ENCODE data around the gene PRSS22. TPM values are rescaled to one million over a fixed set of nuclear protein-coding genes. Genes with fewer than 3 reads are reported as not detected.

The PRSS22 gene
- total and polyA plus RNA-seq, 10 of the 15 experiments (the other 5 are each of a cell fraction or from before 2014, with no cell fraction given): not detected

DNA sequence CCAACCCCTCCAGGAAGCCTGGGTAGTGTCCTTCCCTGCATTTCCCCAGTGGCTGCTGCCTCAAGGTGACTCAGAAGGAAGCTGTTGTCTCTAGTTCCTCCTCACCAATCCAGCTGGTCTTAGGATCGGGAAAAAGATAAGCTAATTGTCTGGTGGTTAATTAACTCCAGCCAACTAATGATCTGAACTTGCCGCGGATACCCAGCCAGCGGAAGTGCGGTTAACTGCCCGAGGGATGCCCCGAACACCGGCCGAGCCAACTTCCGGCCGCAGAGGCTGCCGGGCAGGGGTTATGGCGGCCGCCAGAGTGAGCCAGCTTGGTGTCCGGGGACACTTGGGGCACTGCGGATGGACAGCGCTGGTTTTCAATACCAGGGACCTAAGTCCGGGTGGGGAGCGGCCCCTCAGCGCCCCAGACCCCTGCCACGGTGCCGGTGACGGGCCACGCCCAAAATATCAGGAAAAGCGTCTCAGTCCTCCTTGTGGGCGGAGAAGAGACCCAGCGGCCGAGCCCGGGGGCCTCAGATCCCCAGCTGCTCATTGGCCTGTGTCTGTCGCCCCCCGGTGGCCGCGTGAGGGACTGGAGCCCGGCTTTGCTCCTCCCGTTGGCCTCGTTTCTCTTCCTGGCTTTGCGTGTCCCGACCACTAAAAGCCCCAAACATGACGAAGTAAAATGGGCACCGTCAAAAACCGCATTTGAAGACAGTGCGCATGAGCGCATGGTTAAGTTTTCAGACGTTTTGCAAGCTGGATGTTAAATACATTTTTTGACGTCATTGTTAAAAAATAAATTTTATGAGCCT lies 10.2 kb upstream of the PRSS22 start (continued):
- TF ChIP-seq, protein P1, sequence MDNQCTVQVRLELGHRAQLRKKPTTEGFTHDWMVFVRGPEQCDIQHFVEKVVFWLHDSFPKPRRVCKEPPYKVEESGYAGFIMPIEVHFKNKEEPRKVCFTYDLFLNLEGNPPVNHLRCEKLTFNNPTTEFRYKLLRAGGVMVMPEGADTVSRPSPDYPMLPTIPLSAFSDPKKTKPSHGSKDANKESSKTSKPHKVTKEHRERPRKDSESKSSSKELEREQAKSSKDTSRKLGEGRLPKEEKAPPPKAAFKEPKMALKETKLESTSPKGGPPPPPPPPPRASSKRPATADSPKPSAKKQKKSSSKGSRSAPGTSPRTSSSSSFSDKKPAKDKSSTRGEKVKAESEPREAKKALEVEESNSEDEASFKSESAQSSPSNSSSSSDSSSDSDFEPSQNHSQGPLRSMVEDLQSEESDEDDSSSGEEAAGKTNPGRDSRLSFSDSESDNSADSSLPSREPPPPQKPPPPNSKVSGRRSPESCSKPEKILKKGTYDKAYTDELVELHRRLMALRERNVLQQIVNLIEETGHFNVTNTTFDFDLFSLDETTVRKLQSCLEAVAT (IDR thresholded peaks at IDR 0.05): peak; percentile 68; the same call in 1 of the 2 replicates
- TF ChIP-seq, protein P2, sequence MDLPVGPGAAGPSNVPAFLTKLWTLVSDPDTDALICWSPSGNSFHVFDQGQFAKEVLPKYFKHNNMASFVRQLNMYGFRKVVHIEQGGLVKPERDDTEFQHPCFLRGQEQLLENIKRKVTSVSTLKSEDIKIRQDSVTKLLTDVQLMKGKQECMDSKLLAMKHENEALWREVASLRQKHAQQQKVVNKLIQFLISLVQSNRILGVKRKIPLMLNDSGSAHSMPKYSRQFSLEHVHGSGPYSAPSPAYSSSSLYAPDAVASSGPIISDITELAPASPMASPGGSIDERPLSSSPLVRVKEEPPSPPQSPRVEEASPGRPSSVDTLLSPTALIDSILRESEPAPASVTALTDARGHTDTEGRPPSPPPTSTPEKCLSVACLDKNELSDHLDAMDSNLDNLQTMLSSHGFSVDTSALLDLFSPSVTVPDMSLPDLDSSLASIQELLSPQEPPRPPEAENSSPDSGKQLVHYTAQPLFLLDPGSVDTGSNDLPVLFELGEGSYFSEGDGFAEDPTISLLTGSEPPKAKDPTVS (IDR thresholded peaks at IDR 0.05; ENCODE audit: low read depth, low read length): no peak
- TF ChIP-seq NR2C1 (IDR thresholded peaks at IDR 0.05) (peak; percentile 49), TCF3 (IDR thresholded peaks at IDR 0.05; ENCODE audit: borderline replicate concordance, insufficient read depth, low read depth, low read length) (0 out of 2 replicates have a peak, but pooled peaks have one; percentile 65), SMAD5 (IDR thresholded peaks at IDR 0.05; ENCODE audit: low read depth) (peak; percentile 67), RB1 (IDR thresholded peaks at IDR 0.05; ENCODE audit: borderline replicate concordance) (peak; percentile 62; the same call in 1 of the 2 replicates), BHLHE40 (IDR thresholded peaks at IDR 0.05; ENCODE audit: borderline replicate concordance in 1 of 2, low read depth in 2 of 2, low read length in 1 of 2) (peak in 1 of 2 experiments; percentile 43; a peak in 2 of 4 replicates), CEBPB (IDR thresholded peaks at IDR 0.05; ENCODE audit: borderline replicate concordance in 1 of 2, low read depth in 2 of 2, low read length in 2 of 2) (no peak), POU2F2 (IDR thresholded peaks at IDR 0.05; ENCODE audit: borderline replicate concordance, low read depth, low read length) (peak; percentile 75; the same call in 1 of the 3 replicates), HDAC2 (IDR thresholded peaks at IDR 0.05) (no peak; the same call in 1 of the 2 replicates), SPI1 (IDR thresholded peaks at IDR 0.05; ENCODE audit: borderline replicate concordance, insufficient read depth, low read depth, low read length) (peak; percentile 38; the same call in 1 of the 2 replicates), MEF2A (IDR thresholded peaks at IDR 0.05; ENCODE audit: insufficient read depth, low read depth, low read length) (0 out of 2 replicates have a peak, but pooled peaks have one; percentile 4), NFIC (IDR thresholded peaks at IDR 0.05; ENCODE audit: low read depth, low read length) (peak; percentile 45; the same call in 1 of the 2 replicates), JUNB (IDR thresholded peaks at IDR 0.05) (no peak), BCL11A (IDR thresholded peaks at IDR 0.05; ENCODE audit: low read depth, low read length) (peak; percentile 81; the same call in 1 of the 2 replicates), POLR2AphosphoS2 (IDR thresholded peaks at IDR 0.05; ENCODE audit: low read depth, low read length) (peak; percentile 75; the same call in 1 of the 2 replicates), STAT3 (IDR thresholded peaks at IDR 0.05; ENCODE audit: low read depth, low read length) (no peak), SMAD1 (IDR thresholded peaks at IDR 0.05; ENCODE audit: low read depth, partially characterized antibody) (no peak), ZNF622 (IDR thresholded peaks at IDR 0.05) (no peak), NFXL1 (IDR thresholded peaks at IDR 0.05; ENCODE audit: borderline replicate concordance) (no peak), BRCA1 (IDR thresholded peaks at IDR 0.05; ENCODE audit: low read depth, low read length) (no peak), SIN3A (IDR thresholded peaks at IDR 0.05; ENCODE audit: low read depth, low read length) (0 out of 2 replicates have a peak, but pooled peaks have one; percentile 73), NFYB (IDR thresholded peaks at IDR 0.05; ENCODE audit: insufficient read depth, low read depth, low read length) (0 out of 2 replicates have a peak, but pooled peaks have one; percentile 20), NR2C2 (IDR thresholded peaks at IDR 0.05; ENCODE audit: borderline replicate concordance, control insufficient read depth, insufficient read length, low read depth) (no peak)
- TF ChIP-seq, protein P3, sequence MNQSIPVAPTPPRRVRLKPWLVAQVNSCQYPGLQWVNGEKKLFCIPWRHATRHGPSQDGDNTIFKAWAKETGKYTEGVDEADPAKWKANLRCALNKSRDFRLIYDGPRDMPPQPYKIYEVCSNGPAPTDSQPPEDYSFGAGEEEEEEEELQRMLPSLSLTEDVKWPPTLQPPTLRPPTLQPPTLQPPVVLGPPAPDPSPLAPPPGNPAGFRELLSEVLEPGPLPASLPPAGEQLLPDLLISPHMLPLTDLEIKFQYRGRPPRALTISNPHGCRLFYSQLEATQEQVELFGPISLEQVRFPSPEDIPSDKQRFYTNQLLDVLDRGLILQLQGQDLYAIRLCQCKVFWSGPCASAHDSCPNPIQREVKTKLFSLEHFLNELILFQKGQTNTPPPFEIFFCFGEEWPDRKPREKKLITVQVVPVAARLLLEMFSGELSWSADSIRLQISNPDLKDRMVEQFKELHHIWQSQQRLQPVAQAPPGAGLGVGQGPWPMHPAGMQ (IDR thresholded peaks at IDR 0.05; ENCODE audit: borderline replicate concordance): no peak
- TF ChIP-seq, protein P4, sequence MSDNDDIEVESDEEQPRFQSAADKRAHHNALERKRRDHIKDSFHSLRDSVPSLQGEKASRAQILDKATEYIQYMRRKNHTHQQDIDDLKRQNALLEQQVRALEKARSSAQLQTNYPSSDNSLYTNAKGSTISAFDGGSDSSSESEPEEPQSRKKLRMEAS (IDR thresholded peaks at IDR 0.05; ENCODE audit: low read depth, low read length): peak; percentile 59; the same call in 1 of the 2 replicates

All from GM12878 (cell line).